CD14-positive monocyte (primary cell): ENCODE results near the gene ACACA. TPM values are rescaled to one million over a fixed set of nuclear protein-coding genes. Genes with fewer than 3 reads are reported as not detected.

Experiments
- DNase-seq, 3 donors: peaks; one replicate each; pipeline ENCODE4 v3.0.0-alpha.2; 2011 to 2022
- H2AFZ ChIP-seq: 2 replicates; pipeline ENCODE4 v1.6.0; 2012; ENCODE audit warnings: mild to moderate bottlenecking, low read depth, low read length, inconsistent platforms; ENCODE audit not compliant: insufficient read depth, poor library complexity, severe bottlenecking
- H3K27ac ChIP-seq, 2 donors: 1 replicate in 1 of 2; 2 replicates in 1 of 2; pipeline ENCODE4 v1.5.1; 2012 to 2013; ENCODE audit warnings: low read length in 2 of 2, control low read depth in 1 of 2, inconsistent platforms in 1 of 2, low read depth in 1 of 2, mild to moderate bottlenecking in 1 of 2
- H3K27me3 ChIP-seq, 2 donors: one replicate each; pipeline versions ENCODE4 v1.6.0 to v1.6.1; 2011 to 2013; ENCODE audit warnings: low read length in 2 of 2; ENCODE audit not compliant: control insufficient read depth in 2 of 2, insufficient read depth in 2 of 2
- H3K36me3 ChIP-seq, 2 donors: replicated peaks in 1 of 2; 1 replicate in 1 of 2; 2 replicates in 1 of 2; pipeline versions ENCODE4 v1.5.1 to v1.6.1; 2012 to 2013; ENCODE audit warnings: low read length in 2 of 2, control low read depth in 1 of 2, inconsistent platforms in 1 of 2, mild to moderate bottlenecking in 1 of 2; ENCODE audit not compliant: insufficient read depth in 2 of 2, control insufficient read depth in 1 of 2
- H3K4me1 ChIP-seq, 2 donors: 1 replicate in 1 of 2; 2 replicates in 1 of 2; pipeline versions ENCODE4 v1.5.1 to v1.6.1; 2012 to 2013; ENCODE audit warnings: low read length in 2 of 2, control low read depth in 1 of 2, inconsistent platforms in 1 of 2, mild to moderate bottlenecking in 1 of 2, moderate library complexity in 1 of 2; ENCODE audit not compliant: insufficient read depth in 2 of 2, control insufficient read depth in 1 of 2
- H3K4me2 ChIP-seq: replicated peaks from 2 replicates; pipeline ENCODE3; 2012; ENCODE audit warnings: low read length, moderate library complexity, mild to moderate bottlenecking; ENCODE audit not compliant: poor library complexity, severe bottlenecking; ENCODE audit errors: extremely low read depth
- H3K4me3 ChIP-seq, 3 experiments: fragments of 200-600 bp in 1 of 3; sonication (generic) in 1 of 3; replicated peaks in 1 of 3; 1 replicate in 2 of 3; 2 replicates in 1 of 3; pipeline ENCODE4 v1.5.1; 2011 to 2013; ENCODE audit warnings: low read length in 3 of 3, mild to moderate bottlenecking in 3 of 3, control low read depth in 2 of 3, low read depth in 2 of 3, inconsistent platforms in 1 of 3, moderate library complexity in 1 of 3
- H3K79me2 ChIP-seq: 2 replicates; pipeline ENCODE4 v1.6.0; 2012; ENCODE audit warnings: mild to moderate bottlenecking, control low read depth, inconsistent platforms, low read length, moderate library complexity; ENCODE audit not compliant: insufficient read depth
- H3K9ac ChIP-seq: 2 replicates; pipeline ENCODE4 v1.6.0; 2017; ENCODE audit warnings: low read length, mild to moderate bottlenecking; ENCODE audit not compliant: insufficient read depth, poor library complexity, severe bottlenecking
- H3K9me3 ChIP-seq, 2 donors: replicated peaks in 1 of 2; 1 replicate in 1 of 2; 2 replicates in 1 of 2; pipeline versions ENCODE4 v1.5.1 to v1.6.1; 2012 to 2013; ENCODE audit warnings: low read length in 2 of 2, control low read depth in 1 of 2; ENCODE audit not compliant: control insufficient read depth in 1 of 2, insufficient read depth in 1 of 2
- H4K20me1 ChIP-seq: 2 replicates; pipeline ENCODE4 v1.6.0; 2012; ENCODE audit warnings: mild to moderate bottlenecking, low read length, control low read depth, moderate library complexity; ENCODE audit not compliant: insufficient read depth
- H3K27ac Mint-ChIP-seq, 7 donors: one replicate each; pipeline ENCODE4 v1.8.0; 2020; ENCODE audit warnings: mild to moderate bottlenecking in 7 of 7, mixed read lengths in 7 of 7, moderate library complexity in 6 of 7, inconsistent platforms in 2 of 7
- H3K27me3 Mint-ChIP-seq, 3 donors: one replicate each; pipeline ENCODE4 v1.8.0; 2021 to 2022; ENCODE audit warnings: low read depth in 3 of 3, mild to moderate bottlenecking in 3 of 3, mixed read lengths in 3 of 3, moderate library complexity in 3 of 3, inconsistent platforms in 1 of 3
- H3K36me3 Mint-ChIP-seq, 2 donors: one replicate each; pipeline ENCODE4 v1.8.0; 2020; ENCODE audit warnings: mixed read lengths in 2 of 2, inconsistent platforms in 1 of 2, mild to moderate bottlenecking in 1 of 2
- H3K4me1 Mint-ChIP-seq: one replicate; pipeline ENCODE4 v1.8.0; 2020; ENCODE audit warnings: mild to moderate bottlenecking, mixed read lengths
- H3K4me3 Mint-ChIP-seq, 2 donors: one replicate each; pipeline ENCODE4 v1.8.0; 2020; ENCODE audit warnings: mild to moderate bottlenecking in 2 of 2, mixed read lengths in 2 of 2, moderate library complexity in 1 of 2
- H3K9me3 Mint-ChIP-seq, 7 donors: one replicate each; pipeline ENCODE4 v1.8.0; 2020 to 2022; ENCODE audit warnings: mixed read lengths in 7 of 7, mild to moderate bottlenecking in 6 of 7, moderate library complexity in 6 of 7, inconsistent platforms in 2 of 7
- CTCF ChIP-seq: fragments of 200-600 bp; IDR thresholded peaks from one replicate; pipeline ENCODE4 v1.8.0; 2022; ENCODE audit warnings: antibody characterized with exemption, mild to moderate bottlenecking
- WGBS: methylation state at CpG from one replicate; pipeline ENCODE4 v1.1.5; 2013; ENCODE audit warnings: missing lambda C conversion rate; ENCODE audit not compliant: insufficient coverage; 5-methylcytosine and 5-hydroxymethylcytosine counted together
- intact Hi-C, 2 donors: fragments of 100-400 bp; cut with micrococcal nuclease; formaldehyde crosslinking; loops; one replicate each; pipeline versions ENCODE4 v1.15.0 to v1.15.1; 2023
- polyA plus RNA-seq, 3 donors: library from polyadenylated mRNA; depleted of rRNA in 1 of 3; unstranded in 2 of 3; stranded (reverse) in 1 of 3; fragments of 300-500 nt in 2 of 3; fragments of >200 nt in 1 of 3; fragmentation: Illumina TruSeq in 2 of 3; gene quantifications; 1 replicate in 2 of 3; 2 replicates in 1 of 3; pipeline ENCODE4 v1.2.3, GENCODE V29; 2012 to 2021

Gene ACACA
- polyA plus RNA-seq, 3 donors, result 3.5 to 4.6 (median 3.8) TPM

- H2AFZ ChIP-seq, result no peak overlapping the region
- H3K36me3 Mint-ChIP-seq, result peaks cover 20 to 27% of the 10 kb centered on the region in 2 donors
- 96% methylated on average over 6 of the region's 11 CpGs for WGBS
- no peaks in the 10 kb centered on the region for H3K9me3 Mint-ChIP-seq
- H3K4me2 ChIP-seq, result no peak overlapping the region
- no peak for DNase-seq
- no peak overlapping the region for H3K27ac ChIP-seq
- no peaks in the 10 kb centered on the region for H3K79me2 ChIP-seq
- H3K9me3 ChIP-seq, result no peaks in the 10 kb centered on the region
- H3K36me3 ChIP-seq, result peaks cover 8 to 27% of the 10 kb centered on the region in 2 donors
- no peaks in the 10 kb centered on the region for H3K4me1 ChIP-seq
- H3K4me3 Mint-ChIP-seq, result no peak overlapping the region
- no peaks in the 10 kb centered on the region for H4K20me1 ChIP-seq
- intact Hi-C loops, result loop anchor here in 1 of 2 donors (5.0 kb wide), 1 partner anchor 601 kb away; no protein-coding TSS in a partner anchor
- H3K27me3 Mint-ChIP-seq, result no peaks in the 10 kb centered on the region
- no peak overlapping the region for H3K27ac Mint-ChIP-seq
- no peaks in the 10 kb centered on the region for H3K27me3 ChIP-seq
- no peak overlapping the region for H3K4me3 ChIP-seq
- TF ChIP-seq CTCF, result no peak
- H3K4me1 Mint-ChIP-seq, result peaks cover 3% of the 10 kb centered on the region
- H3K9ac ChIP-seq, result no peak overlapping the region
Observed at GRCh38 chr17:37233036-37233435, 173.6 kb downstream of the ACACA start.

GRCh38 chr17:37231887-37232286, 174.7 kb downstream of the ACACA start:
- H3K4me1 Mint-ChIP-seq, result peaks cover 3% of the 10 kb centered on the region

More at GRCh38 chr17:37231887-37232286, 174.7 kb downstream of the ACACA start:
- Mint-ChIP-seq H3K4me3 (no peak overlapping the region), H3K36me3 (peaks cover 15 to 21% of the 10 kb centered on the region in 2 donors), H3K9me3 (no peaks in the 10 kb centered on the region), H3K27me3 (no peaks in the 10 kb centered on the region), H3K27ac (no peak overlapping the region)
- H3K27me3 ChIP-seq, result no peaks in the 10 kb centered on the region
- H3K4me2 ChIP-seq, result no peak overlapping the region
- TF ChIP-seq CTCF, result no peak
- no peak overlapping the region for H2AFZ ChIP-seq
- no peaks in the 10 kb centered on the region for H4K20me1 ChIP-seq
- DNase-seq, result no peak
- H3K4me3 ChIP-seq, result no peak overlapping the region
- H3K9ac ChIP-seq, result no peak overlapping the region
- intact Hi-C loops, result loop anchor here in 1 of 2 donors (5.0 kb wide), 1 partner anchor 600 kb away; no protein-coding TSS in a partner anchor
- WGBS, result 100% methylated on average over 2 of the region's 2 CpGs
- no peaks in the 10 kb centered on the region for H3K9me3 ChIP-seq
- no peaks in the 10 kb centered on the region for H3K4me1 ChIP-seq
- peaks cover 5 to 15% of the 10 kb centered on the region in 2 donors for H3K36me3 ChIP-seq
- no peak overlapping the region for H3K27ac ChIP-seq
- no peaks in the 10 kb centered on the region for H3K79me2 ChIP-seq
